GM23248 (cell line): ENCODE results near the gene MTHFSD. TPM values are rescaled to one million over a fixed set of nuclear protein-coding genes. Genes with fewer than 3 reads are reported as not detected.
A peak's percentile ranks its signal among the peaks of the same experiment; 100 is the strongest.

Experiments used
- DNase-seq: peaks from one replicate; pipeline ENCODE4 v3.0.0-alpha.2; 2015
- H2AFZ ChIP-seq: fragments of 200-600 bp; sonication (generic); 2 replicates; pipeline ENCODE4 v1.6.1; 2016; ENCODE audit warnings: antibody characterized with exemption
- H3F3A ChIP-seq: fragments of 200-600 bp; sonication (generic); 2 replicates; pipeline ENCODE4 v1.6.1; 2016; ENCODE audit warnings: mild to moderate bottlenecking, antibody characterized with exemption, mixed run types; ENCODE audit not compliant: insufficient read depth
- H3K27ac ChIP-seq: fragments of 200-600 bp; sonication (generic); 2 replicates; pipeline ENCODE4 v1.5.1; 2016; ENCODE audit warnings: mild to moderate bottlenecking
- H3K27me3 ChIP-seq: fragments of 200-600 bp; sonication (generic); replicated peaks from 2 replicates; pipeline ENCODE4 v1.6.1; 2016; ENCODE audit warnings: mild to moderate bottlenecking; ENCODE audit not compliant: insufficient read depth
- H3K36me3 ChIP-seq: fragments of 200-600 bp; sonication (generic); 2 replicates; pipeline ENCODE4 v1.6.1; 2016; ENCODE audit warnings: low read depth, mild to moderate bottlenecking
- H3K4me1 ChIP-seq: fragments of 200-600 bp; sonication (generic); 2 replicates; pipeline ENCODE4 v1.6.1; 2016; ENCODE audit warnings: mild to moderate bottlenecking; ENCODE audit not compliant: insufficient read depth
- H3K4me2 ChIP-seq: fragments of 200-600 bp; sonication (generic); one replicate; pipeline ENCODE4 v1.6.1; 2016; ENCODE audit warnings: mild to moderate bottlenecking; ENCODE audit not compliant: unreplicated experiment
- H3K4me3 ChIP-seq: fragments of 200-600 bp; sonication (generic); 2 replicates; pipeline ENCODE4 v1.5.1; 2016; ENCODE audit warnings: mild to moderate bottlenecking
- H3K79me2 ChIP-seq: fragments of 200-600 bp; sonication (generic); 2 replicates; pipeline ENCODE4 v1.6.1; 2016; ENCODE audit warnings: mild to moderate bottlenecking; ENCODE audit not compliant: insufficient read depth
- H3K9ac ChIP-seq: fragments of 200-600 bp; sonication (generic); 2 replicates; pipeline ENCODE4 v1.6.1; 2016; ENCODE audit warnings: mild to moderate bottlenecking
- H3K9me2 ChIP-seq: fragments of 200-600 bp; sonication (generic); 2 replicates; pipeline ENCODE4 v1.6.1; 2016; ENCODE audit warnings: mixed run types, mild to moderate bottlenecking, moderate library complexity; ENCODE audit not compliant: insufficient read depth
- H3K9me3 ChIP-seq: fragments of 200-600 bp; sonication (generic); one replicate; pipeline ENCODE4 v1.6.1; 2017; ENCODE audit warnings: low read depth
- H4K20me1 ChIP-seq: fragments of 200-600 bp; sonication (generic); 2 replicates; pipeline ENCODE4 v1.6.0; 2016; ENCODE audit not compliant: insufficient read depth
- EZH2 ChIP-seq: fragments of 200-600 bp; sonication (generic); IDR thresholded peaks from 2 replicates; pipeline ENCODE4 v1.6.1; 2018; ENCODE audit warnings: antibody characterized with exemption, mild to moderate bottlenecking; ENCODE audit not compliant: insufficient read depth, poor library complexity, severe bottlenecking
- EZH2phosphoT487 ChIP-seq: fragments of 200-600 bp; sonication (generic); IDR thresholded peaks from 2 replicates; pipeline ENCODE4 v1.6.1; 2018; ENCODE audit warnings: antibody characterized with exemption, moderate library complexity, mild to moderate bottlenecking, low read depth; ENCODE audit not compliant: insufficient read depth
- WGBS, 2 experiments: methylation state at CpG; one replicate each; pipeline ENCODE4 v1.1.6; 2015 to 2017; ENCODE audit warnings: low lambda C conversion rate in 2 of 2, low coverage in 1 of 2; ENCODE audit errors: missing lambda C conversion rate in 2 of 2; 5-methylcytosine and 5-hydroxymethylcytosine counted together
- in situ Hi-C: fragments of 300-500 bp; cut with MboI; formaldehyde crosslinking; loops from 2 replicates; pipeline ENCODE4 v1.15.0; 2020
- polyA plus RNA-seq: library from polyadenylated mRNA; unstranded; fragments of >200 nt; fragmentation: Nextera tagmentation; extraction: Ambion mirVana; gene quantifications from 2 replicates; pipeline ENCODE4 v1.2.1, GENCODE V29; 2016
- total RNA-seq: library from RNA; depleted of rRNA; stranded (reverse); fragments of >200 nt; shearing (Covaris generic); gene quantifications from 2 replicates; pipeline ENCODE4 v1.2.3, GENCODE V29; 2014

Gene MTHFSD
- total and polyA plus RNA-seq, 2 experiments from 2014 or later, result 12.9 to 14.0 TPM

DNA sequence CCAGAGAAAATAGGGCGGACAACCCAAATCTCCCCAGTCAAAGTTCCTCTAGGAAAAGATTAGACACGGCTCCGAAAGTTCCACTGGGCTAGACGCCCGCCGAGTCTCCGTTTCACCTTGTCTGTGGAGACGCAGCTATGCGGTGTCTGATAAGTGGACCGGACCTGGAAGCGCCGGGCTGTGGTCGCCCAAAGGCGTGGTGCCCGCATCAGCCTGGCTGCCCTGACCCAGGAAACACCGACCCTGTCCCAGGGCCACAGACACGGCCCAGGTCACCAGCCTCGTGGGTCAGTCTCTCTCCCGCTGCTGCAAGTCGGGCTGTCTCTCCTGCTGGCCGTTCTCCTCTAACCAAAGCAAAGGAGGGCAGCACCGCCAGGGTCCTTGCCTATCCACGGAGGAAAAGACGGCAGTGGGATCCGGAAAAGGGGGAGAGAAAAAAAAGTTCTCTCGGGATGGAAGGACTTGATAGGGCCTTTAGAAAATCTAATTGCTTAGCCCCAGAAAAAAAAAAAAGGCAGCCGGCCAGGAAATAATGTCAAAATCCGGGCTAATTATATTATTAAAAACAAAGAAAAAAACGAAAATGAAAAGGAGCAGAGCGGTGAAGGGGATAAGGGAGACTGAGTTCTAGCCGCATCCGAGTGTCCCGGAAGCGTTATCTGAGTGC is 58.6 kb downstream of the MTHFSD start:
- Histone ChIP-seq H2AFZ (no peak overlapping the region), H3K9me2 (no peaks in the 10 kb centered on the region), H3K4me2 (no peak overlapping the region), H3K4me1 (no peaks in the 10 kb centered on the region), H3K36me3 (no peaks in the 10 kb centered on the region), H3K27me3 (peaks cover 97% of the 10 kb centered on the region), H3K79me2 (no peaks in the 10 kb centered on the region), H3K9ac (no peak overlapping the region), H3K9me3 (no peaks in the 10 kb centered on the region), H3F3A (peaks cover 4% of the 10 kb centered on the region; the same call in 1 of the 2 replicates), H4K20me1 (no peaks in the 10 kb centered on the region), H3K4me3 (no peak overlapping the region), H3K27ac (no peak overlapping the region)
- WGBS, 2 experiments, result 11% methylated on average over 34 of the region's 34 CpGs
- DNase-seq, result no peak
- in situ Hi-C loops, result no loop called here
- TF ChIP-seq EZH2phosphoT487 (peak; percentile 76; the same call in 1 of the 2 replicates), EZH2 (no peak)

GRCh38 chr16:86495756-86496261 is 59.2 kb downstream of the MTHFSD start:
- H3K4me1 ChIP-seq, result no peaks in the 10 kb centered on the region
- peaks cover 10% of the 10 kb centered on the region; the same call in 1 of the 2 replicates for H3F3A ChIP-seq
- no peak overlapping the region for H3K4me3 ChIP-seq
- H4K20me1 ChIP-seq, result no peaks in the 10 kb centered on the region
- H2AFZ ChIP-seq, result no peak overlapping the region
- no peaks in the 10 kb centered on the region for H3K9me2 ChIP-seq
- no peak overlapping the region for H3K27ac ChIP-seq
- H3K9ac ChIP-seq, result no peak overlapping the region
- in situ Hi-C loops, result no loop called here
- WGBS, 2 experiments, result 15 to 16% methylated on average over 16 of the region's 16 CpGs
- no peaks in the 10 kb centered on the region for H3K9me3 ChIP-seq
- TF ChIP-seq EZH2phosphoT487, result peak; percentile 72
- peak; percentile 90 for TF ChIP-seq EZH2
- peaks cover 97% of the 10 kb centered on the region for H3K27me3 ChIP-seq
- no peaks in the 10 kb centered on the region for H3K36me3 ChIP-seq
- H3K4me2 ChIP-seq, result no peak overlapping the region
- no peak for DNase-seq
- H3K79me2 ChIP-seq, result no peaks in the 10 kb centered on the region

DNA sequence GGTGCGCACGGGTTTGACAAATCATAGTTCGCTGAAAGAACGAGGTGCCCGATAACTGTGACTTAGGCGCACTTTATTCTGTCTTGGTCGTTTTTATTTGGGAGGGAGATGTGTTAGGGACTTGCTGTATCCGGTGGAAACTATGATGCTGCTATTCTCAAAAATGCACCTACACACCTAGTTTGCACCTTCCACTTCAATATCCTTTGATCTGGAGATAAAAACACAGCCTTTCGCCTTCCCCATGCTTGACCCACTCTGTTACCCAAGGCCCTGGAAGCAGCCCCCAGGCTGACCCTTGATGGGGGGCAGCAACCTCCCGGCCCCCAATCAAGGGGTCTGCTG is 59.7 kb downstream of the MTHFSD start:
- DNase-seq, result no peak
- H3K9ac ChIP-seq, result no peak overlapping the region
- peaks cover 12% of the 10 kb centered on the region; the same call in 1 of the 2 replicates for H3F3A ChIP-seq
- H3K9me2 ChIP-seq, result no peaks in the 10 kb centered on the region
- no peaks in the 10 kb centered on the region for H3K79me2 ChIP-seq
- in situ Hi-C loops, result no loop called here
- 25 to 29% methylated on average over 10 of the region's 10 CpGs for WGBS, 2 experiments
- H3K4me3 ChIP-seq, result no peak overlapping the region
- no peak overlapping the region for H2AFZ ChIP-seq
- no peak overlapping the region for H3K27ac ChIP-seq
- H3K27me3 ChIP-seq, result peaks cover 97% of the 10 kb centered on the region
- no peak for TF ChIP-seq EZH2
- no peak for TF ChIP-seq EZH2phosphoT487
- no peaks in the 10 kb centered on the region for H4K20me1 ChIP-seq
- H3K4me1 ChIP-seq, result no peaks in the 10 kb centered on the region
- no peaks in the 10 kb centered on the region for H3K36me3 ChIP-seq
- no peak overlapping the region for H3K4me2 ChIP-seq
- H3K9me3 ChIP-seq, result no peaks in the 10 kb centered on the region

GRCh38 chr16:86494565-86495356 is 60.3 kb downstream of the MTHFSD start:
- Histone ChIP-seq H4K20me1 (no peaks in the 10 kb centered on the region), H3F3A (peaks cover 12% of the 10 kb centered on the region; the same call in 1 of the 2 replicates), H3K4me3 (no peak overlapping the region), H3K9me3 (no peaks in the 10 kb centered on the region), H3K4me2 (no peak overlapping the region), H3K36me3 (no peaks in the 10 kb centered on the region), H3K79me2 (no peaks in the 10 kb centered on the region), H3K9ac (no peak overlapping the region), H3K27ac (no peak overlapping the region), H3K4me1 (no peaks in the 10 kb centered on the region), H2AFZ (no peak overlapping the region), H3K27me3 (peaks cover 97% of the 10 kb centered on the region), H3K9me2 (no peaks in the 10 kb centered on the region)
- TF ChIP-seq EZH2 (no peak), EZH2phosphoT487 (0 out of 2 replicates have a peak, but pooled peaks have one; percentile 1)
- no peak for DNase-seq
- 7% methylated on average over 51 to 54 of the region's 54 CpGs for WGBS, 2 experiments
- in situ Hi-C loops, result no loop called here
